GM19468 (cell line): ENCODE data around the gene MSH3.
"Not testable (repeated sequence)": the region's sequence is repeated elsewhere in the genome, so short reads cannot be mapped to it uniquely, and the experiment has no call there.

Experiments used
- ATAC-seq: cut with Tn5 transposase; IDR thresholded peaks from one replicate; pipeline ENCODE4 v1.9.1; 2021; ENCODE audit warnings: mild to moderate bottlenecking, moderate library complexity, moderate number of reproducible peaks; ENCODE audit not compliant: unreplicated experiment; ENCODE audit errors: extremely low read depth

Gene MSH3

DNA sequence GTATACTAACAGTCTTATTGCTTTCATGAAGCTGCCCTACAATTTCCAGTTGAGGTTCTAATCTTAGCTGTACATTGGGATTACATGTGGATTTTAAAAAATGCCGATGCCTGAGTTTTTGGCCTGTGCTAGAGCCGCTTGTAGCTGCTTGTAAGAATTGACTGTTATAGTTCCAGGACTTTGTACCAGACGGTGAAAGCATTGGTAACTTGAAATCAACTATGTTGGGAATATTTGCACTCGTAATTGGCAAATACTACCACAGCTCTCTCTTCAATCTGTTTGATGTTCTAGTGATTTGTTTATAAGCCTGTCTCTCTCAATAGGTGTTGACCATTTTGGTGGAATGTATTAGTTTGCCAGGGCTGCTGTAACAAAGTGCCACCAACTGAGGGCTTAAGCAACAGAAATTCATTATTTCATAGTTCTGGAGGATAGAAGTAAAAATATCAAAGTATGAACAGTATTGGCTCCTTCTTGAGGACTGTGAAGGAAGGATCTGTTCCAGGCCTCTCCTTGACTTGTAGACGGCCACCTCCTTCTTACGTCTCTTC lies 50.8 kb downstream of the MSH3 start:
- ATAC-seq = no peak

DNA sequence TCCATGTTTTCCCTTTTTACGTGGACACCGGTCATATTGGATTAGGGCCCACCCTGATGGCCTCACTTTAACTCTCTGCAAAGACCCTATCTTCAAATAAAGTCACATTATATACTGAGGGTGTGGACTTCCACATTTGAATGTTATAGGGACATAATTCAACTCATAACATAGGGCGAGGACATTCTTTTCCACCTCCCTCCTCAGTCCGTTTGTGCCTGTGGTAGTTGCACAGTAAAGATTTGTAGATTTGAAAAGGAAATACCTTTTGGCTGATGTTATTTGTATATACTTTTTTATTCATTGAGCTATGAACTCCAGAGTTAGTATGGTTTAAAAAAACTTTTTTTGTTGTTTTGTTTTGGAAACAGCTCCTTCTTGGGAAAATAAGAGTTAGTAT lies 51.3 kb downstream of the MSH3 start:
- no peak for ATAC-seq

DNA sequence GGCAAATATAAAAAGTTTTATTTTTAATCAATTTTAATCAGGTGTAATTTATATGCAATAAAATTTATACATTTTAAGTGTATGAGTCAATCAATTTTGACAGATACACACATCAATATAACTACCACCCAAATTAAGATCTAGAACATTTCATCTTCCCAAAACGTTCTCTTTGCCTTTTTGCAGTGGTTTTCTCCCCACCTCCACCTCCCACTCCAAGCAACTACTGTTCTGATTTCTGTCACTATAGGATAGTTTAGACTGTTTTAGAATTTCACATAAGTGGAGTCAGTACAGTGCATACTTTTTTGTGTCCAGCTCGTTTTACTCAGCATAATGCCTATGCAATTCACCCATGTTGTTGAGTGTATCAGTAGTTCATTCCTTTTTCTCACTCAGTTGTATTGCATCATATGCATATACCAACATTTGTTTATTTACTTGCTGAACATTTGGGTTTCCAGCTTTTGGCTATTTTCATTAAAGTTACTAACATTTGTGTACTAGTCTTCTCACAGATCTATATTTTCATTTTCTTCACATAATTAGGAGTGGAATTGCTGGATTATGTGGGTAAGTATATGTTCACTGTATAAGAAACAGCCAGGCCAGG lies 52.5 kb downstream of the MSH3 start:
- ATAC-seq = no peak

DNA sequence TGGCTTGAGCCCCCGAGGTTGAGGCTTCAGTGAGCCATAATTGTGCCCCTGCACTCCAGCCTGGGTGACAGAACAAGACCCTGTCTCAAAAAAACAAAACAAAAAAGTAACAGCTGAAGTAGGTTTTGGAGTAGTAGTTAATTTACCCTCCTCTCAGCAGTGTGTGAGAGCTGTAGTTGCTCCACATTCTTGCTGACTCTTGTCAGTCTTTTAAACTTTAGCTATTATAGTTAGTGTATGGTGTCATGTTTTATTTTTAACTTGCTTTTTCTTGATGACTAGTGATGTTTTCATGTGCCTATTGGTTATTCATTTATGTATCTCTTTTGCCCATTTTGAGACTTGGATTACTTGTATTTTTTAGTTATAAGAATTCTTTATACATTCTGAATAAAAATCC lies 53.2 kb downstream of the MSH3 start:
- no peak for ATAC-seq

DNA sequence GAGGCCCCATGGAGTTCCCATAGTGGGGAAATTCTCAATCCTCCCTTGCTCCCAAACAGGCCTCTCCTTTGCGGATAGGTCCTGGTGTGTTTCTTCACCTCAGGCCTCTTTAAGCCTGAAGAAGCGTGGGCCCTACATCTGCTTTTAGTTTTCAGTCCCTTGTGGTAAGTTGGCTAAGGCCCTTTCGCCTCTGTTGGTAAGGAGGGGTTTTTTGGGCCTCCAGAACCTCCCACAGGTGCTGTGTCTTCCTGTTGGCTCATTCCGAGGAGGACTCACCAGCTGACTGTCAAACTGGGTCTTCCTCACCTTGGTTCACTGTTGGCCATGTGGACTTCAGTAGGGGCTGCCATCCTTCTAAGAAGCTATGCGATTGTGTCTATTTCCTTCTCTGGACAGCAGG lies 56.8 kb downstream of the MSH3 start:
- no peak for ATAC-seq

DNA sequence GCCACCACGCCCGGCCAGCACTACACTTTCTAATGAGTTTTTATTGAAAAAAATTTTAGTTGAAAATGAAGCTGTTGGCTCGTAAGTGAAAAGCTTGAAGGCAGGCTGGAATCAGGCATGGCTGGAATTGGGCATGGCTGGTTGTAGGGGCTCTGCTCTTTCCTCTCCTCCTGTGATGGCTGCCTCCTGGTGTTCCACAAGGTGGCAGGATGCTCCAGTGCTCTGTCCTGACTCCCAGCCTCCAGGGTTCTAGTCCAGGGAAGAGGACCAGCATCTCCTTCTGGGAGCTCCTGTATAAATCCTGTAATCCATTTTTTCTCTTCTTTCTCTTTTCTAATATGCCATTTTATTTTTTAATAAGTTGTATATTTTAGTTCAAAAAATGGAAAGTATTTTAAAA lies 57.5 kb downstream of the MSH3 start:
- ATAC-seq = no peak

DNA sequence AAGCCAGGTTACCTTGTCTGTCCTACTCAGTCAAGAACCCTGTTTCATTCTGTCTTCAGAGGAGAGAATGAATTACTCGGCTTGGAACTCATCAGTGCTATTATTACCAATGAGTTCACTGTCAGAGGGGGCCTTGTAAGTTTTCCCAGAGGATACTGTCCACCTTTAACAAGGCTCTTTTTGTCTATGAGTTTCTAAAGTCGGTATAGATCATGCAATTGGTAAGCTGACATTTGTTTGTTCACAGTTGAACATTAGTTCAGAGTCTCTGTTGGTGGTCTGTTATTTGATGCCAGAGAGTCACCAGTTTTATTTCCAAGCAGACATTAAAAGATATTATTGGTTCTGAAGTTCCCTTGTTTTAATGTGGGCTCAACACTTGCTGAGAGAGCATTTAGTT lies 58.5 kb downstream of the MSH3 start:
- no peak for ATAC-seq

DNA sequence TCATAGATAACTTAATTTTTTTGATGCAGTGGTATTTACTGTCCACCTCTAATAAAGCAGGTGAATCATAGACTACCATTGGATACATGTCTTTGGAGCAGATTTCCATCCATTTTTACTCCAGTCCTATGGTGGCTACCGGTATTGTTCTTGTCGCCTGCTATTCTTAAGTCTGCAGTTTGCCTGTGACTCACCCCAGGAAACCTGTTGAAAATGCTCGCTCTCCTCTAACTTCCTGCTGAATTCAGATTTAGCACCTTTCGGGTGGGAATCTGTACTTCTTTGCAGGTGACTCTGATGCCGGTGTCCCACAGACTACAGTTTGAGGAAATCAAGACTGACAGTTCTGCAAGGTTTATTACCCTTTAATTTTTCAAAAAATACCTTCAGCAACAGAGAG lies 59.2 kb downstream of the MSH3 start:
- ATAC-seq = no peak

DNA sequence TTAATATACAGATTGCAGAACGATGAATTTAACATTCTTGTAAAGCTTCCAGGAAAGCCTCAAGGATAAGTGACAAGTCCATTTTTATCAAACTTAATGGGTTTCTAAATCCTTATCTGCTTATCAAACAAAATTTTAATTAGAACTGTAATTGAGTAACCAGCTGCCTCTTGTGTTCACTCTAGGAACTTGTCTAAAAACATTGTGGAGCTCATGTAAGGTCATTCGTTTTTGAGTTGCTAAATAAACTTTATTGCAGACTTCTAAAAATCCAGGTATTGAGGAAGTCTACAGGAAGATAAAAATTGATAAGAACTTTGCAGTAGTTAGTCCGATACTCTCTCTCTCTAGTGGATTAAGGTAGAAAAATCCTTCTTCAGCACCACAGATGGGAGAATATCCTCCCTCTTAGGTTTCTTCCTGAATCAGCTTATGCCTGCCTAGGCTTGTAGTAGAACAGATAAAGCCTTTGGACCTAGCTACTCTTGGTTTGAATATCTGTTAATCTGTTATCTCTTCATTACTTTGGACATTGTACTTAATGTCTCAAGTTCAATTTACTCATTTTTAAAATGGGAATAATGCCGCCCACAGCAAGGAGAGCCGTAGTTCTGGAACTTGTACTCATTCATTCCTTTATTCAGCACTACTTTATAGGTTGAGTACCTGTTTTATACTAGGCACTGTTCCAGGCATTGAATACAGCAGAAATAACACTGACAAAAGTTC lies 60.3 kb downstream of the MSH3 start:
- ATAC-seq = no peak

DNA sequence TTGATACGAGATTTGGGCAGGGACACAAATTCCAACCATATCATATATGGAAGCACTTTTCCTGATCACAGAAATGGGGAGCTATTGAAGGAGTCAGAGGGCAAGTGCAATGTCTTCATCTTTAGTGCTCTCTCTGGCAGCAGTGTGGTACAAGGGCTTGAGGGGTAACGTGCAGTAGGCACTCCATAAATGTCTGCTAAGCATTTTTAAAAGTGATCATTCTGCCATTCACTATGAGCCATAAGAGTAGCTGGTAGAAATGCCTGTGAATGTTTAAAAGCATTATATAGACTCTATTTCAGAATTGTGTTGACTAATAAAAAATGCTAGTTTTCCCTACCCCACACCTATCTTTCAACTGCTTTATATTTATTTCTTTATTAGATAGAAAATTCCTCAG lies 61.4 kb downstream of the MSH3 start:
- no peak for ATAC-seq

DNA sequence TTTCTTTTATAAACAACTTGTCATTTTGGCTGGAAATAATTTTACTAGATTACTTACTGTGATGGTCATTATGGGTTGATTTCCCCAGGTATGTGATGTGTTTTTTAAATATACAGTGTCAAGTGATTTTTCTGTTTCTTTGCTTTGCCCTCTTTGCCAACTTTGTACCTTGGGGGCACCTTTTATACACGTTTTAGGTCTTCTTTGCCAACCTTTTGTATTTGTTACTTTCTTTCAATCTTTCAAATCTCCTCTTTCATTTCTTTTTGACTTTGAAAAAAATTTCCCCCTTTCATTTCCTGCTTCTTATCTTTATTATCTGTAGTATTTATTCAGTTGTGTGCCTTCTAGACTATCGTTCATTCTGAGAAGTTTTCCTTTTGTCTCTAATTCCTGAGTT lies 65.7 kb downstream of the MSH3 start:
- no peak for ATAC-seq

DNA sequence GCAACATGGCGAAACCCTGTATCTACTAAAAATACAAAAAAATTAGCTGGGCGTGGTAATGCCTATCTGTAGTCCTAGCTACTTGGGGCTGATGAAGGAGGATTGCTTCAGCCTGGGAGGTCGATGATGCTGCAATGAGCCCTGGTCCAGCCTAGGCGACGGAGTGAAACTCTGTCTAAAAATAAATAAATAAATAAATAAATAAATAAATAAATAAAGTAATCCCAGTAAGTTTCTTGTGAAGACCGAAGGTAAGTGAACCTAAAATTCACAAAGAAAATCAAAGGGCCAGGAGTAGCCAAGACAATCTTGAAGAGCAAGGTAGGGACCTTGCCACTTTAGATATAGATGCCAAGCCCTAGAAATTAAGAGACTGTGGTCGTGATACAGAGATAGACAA lies 68.5 kb downstream of the MSH3 start:
- ATAC-seq = no peak

DNA sequence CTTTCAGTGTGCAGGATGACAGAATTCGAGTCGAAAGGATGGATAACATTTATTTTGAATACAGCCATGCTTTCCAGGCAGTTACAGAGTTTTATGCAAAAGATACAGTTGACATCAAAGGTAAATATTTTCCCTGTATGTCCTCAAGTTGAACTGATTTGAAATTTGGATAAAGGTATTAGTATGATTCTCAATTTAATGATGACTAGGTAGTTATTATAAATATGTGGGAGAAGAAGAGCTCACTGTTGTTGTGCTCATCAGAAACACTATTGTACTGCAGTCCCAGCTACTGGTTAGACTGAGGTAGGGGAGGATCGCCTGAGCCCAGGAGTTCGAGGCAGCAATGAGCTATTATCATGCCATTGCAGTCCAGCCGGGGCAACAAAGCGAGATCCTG lies 71.0 kb downstream of the MSH3 start:
- no peak for ATAC-seq

DNA sequence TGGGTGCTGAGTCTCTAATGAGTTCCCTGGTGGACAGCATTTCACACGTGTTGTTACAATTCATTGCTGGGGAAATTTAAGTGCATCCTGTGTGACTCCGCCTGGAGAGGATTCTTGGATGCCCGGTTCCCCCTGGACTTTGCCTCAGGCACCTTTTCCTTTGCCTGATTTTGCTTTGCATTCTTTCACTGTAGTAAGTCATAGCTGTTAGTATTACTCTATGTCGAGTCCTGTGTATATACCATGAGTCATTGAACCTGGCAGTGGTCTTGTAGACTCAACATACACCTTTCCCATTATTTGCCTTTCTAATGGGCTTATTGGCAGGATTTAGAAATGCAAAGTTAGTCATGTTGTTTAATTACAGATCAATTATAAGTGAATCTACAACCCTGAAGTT lies 82.3 kb downstream of the MSH3 start:
- ATAC-seq = no peak

DNA sequence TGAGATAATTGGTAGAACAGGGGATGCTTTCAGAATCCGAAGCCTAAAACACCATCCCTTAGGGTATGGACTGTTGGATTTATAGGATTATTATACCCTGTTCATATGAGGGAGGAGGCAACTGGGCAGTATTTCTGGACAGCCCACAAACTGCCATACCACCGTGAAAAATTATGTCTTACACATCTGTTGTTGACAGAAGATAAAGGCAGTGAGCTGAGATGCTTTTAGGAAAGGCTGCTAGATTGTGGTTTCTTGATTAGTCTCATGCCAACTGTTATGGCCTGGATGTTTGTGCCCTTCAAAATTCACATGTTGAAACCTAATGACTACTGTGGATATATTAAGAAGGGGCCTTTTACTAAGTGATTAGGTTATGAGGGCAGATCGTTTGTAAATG lies 84.0 kb downstream of the MSH3 start:
- no peak for ATAC-seq

DNA sequence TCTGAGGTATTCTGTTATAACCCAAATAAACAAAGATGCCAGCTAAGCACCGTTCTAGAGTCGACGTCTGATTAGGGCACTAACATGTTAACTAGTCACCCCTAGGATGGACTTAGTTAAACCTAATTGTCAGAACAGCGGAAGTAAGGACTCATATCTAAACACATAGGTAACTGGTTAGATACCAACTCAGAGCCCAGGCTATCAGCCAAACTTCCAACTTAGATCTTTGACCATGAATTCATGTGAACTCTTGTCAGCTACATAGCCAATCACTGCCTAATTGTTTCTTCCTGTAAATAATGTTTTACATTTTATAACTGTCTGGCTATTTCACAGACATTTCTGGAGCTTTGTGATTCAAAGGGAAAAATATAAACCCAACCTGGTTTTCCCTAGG lies 84.6 kb downstream of the MSH3 start:
- no peak for ATAC-seq

DNA sequence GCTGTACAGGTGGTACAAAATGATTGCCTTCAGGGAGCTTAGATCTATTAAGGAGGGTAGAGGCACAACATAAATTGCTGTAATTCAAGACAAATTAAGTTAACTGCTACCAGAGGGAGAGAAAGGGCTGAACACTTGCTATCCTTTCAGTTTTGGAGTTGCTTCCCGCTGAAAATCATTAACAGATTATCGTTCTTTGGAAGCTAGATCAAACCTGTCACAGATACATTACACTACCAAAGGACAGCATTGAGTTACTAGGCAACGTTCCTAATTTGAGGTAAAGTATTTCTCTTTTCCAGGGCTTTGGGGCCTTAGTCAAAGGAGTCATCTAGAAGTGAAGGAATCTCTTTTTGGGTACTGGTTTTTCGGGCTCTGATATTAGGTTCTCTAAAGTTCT lies 85.0 kb downstream of the MSH3 start:
- no peak for ATAC-seq

DNA sequence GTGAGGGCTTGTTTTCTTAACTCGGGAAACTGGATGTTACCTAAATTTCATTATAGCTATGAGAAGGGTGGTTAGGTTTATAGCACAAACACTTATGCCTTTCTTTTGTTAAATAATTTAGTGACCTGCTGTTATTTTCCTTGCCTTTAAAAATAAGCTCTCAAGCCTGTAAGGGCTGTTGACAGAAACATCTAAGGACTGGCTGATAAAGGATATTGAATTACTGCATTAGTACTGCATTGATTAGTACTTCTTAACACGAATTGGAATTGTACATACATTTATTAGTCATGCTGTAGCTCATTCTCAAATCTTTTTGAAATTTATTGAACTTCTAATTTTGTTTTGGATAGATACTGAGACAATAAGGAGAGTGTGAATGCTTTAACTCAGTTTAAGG lies 85.4 kb downstream of the MSH3 start:
- ATAC-seq = no peak

DNA sequence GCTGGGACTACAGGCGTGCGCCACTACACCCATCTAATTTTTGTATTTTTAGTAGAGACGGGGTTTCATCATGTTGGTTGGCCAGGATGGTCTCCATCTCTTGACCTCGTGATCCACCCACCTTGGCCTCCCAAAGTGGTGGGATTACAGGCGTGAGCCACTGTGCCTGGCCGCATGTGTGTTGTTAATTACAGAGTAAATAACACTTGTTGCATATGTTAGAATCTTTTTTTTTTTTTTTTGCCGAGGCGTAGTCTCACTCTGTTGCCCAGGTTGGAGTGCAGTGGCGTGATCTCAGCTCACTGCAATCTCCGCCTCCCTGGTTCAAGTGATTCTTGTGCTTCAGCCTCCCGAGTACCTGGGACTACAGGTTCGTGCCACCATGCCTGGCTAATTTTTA lies 86.0 kb downstream of the MSH3 start:
- ATAC-seq = not testable (repeated sequence)

DNA sequence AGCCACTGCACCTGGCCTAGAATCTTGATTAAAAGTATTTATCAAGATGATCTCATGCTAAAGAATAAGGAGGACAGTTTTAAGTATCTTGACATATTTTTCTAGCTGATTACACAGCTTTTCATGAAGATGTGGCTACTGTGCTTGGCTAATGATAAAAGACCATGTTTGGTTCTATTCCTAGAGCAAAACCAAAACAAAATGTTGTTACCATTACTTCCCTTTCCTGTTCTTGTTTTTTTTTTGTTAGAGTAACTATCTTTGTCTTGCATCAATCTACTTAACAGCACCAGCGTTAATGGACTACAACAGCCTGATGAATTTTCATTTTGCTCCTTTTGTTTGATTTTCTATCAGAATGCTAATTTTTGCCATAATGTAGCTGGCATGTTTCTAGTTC lies 86.5 kb downstream of the MSH3 start:
- no peak for ATAC-seq

DNA sequence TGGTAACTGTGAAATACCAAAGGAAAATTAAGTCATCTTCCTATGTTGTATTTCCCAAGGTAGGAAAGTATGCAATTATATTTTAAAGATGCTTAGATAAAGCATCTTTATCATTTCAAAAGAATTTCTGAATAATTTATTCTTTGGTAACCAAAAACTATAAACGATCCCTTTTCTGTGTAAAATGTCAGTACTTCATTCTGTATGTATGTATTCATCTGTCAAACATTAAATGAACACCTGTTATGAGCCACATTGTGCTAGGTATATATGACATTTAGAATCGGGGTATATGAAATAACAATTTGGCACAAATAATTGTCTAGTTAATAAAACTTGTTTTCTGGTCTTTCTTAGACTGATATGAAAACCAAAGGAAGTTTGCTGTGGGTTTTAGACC lies 89.7 kb downstream of the MSH3 start:
- ATAC-seq = no peak

DNA sequence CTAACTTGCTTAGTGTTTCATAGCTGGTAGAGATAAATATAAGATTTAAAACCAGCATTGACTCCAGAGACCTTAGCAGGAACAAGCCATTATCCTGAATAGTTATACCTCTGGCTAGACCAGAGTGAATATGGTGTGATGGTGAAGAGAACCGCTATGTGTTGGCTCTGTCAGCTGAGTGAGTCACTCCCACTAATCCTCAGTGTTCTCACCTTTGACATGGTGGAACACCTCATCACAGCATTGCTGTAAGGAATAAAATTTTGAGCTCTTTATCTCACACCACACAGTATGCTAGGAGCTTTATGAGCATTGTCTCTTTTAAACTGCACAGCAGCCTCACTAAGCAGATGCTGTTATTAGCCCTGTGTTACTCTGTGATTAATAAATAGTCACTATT lies 91.0 kb downstream of the MSH3 start:
- ATAC-seq = no peak
